Lower lobe of right lung (tissue), 2 donors: Measurements from ENCODE around the gene GALNS. TPM values are rescaled to one million over a fixed set of nuclear protein-coding genes. Genes with fewer than 3 reads are reported as not detected.

Source experiments
- ATAC-seq, 2 donors: fragments of 200-7000 bp; cut with Tn5 transposase; one replicate each; pipeline ENCODE4 v1.9.1; 2020 to 2022; ENCODE audit warnings: mild to moderate bottlenecking in 2 of 2, moderate library complexity in 2 of 2
- DNase-seq: peaks from one replicate; pipeline ENCODE4 v3.0.0-alpha.2; 2020
- H3K27ac ChIP-seq: fragments of 200-600 bp; one replicate; pipeline ENCODE4 v1.8.0; 2022
- H3K27me3 ChIP-seq: fragments of 200-600 bp; one replicate; pipeline ENCODE4 v1.8.0; 2022; ENCODE audit warnings: low read depth
- H3K36me3 ChIP-seq: fragments of 200-600 bp; one replicate; pipeline ENCODE4 v1.8.0; 2022; ENCODE audit warnings: mild to moderate bottlenecking
- H3K4me1 ChIP-seq: fragments of 200-600 bp; one replicate; pipeline ENCODE4 v1.8.0; 2022
- H3K4me3 ChIP-seq: fragments of 200-600 bp; one replicate; pipeline ENCODE4 v1.8.0; 2022; ENCODE audit warnings: mild to moderate bottlenecking
- H3K9me3 ChIP-seq: fragments of 200-600 bp; one replicate; pipeline ENCODE4 v1.8.0; 2022
- intact Hi-C: fragments of 100-400 bp; cut with DNase I; formaldehyde crosslinking; loops from one replicate; pipeline ENCODE4 v1.11.0; 2022
- total RNA-seq: library from RNA; stranded (reverse); fragmentation: NEBNext Ultra II Directional; extraction: Animal tissue kit (Norgen Biotek cat#: 25700); gene quantifications from one replicate; pipeline ENCODE4 v1.2.1, GENCODE V29; 2021
- TF ChIP-seq, protein P1 (sequence below): fragments of 200-600 bp; IDR thresholded peaks from one replicate; pipeline ENCODE4 v1.8.0; 2022; ENCODE audit warnings: antibody characterized with exemption, mild to moderate bottlenecking
- donor health status: DM: no; HTN: yes; CAD: no; lungs with severe emphysema.

GALNS gene
- total RNA-seq, 1 donor from 2014 or later, result 48.5 TPM

DNA sequence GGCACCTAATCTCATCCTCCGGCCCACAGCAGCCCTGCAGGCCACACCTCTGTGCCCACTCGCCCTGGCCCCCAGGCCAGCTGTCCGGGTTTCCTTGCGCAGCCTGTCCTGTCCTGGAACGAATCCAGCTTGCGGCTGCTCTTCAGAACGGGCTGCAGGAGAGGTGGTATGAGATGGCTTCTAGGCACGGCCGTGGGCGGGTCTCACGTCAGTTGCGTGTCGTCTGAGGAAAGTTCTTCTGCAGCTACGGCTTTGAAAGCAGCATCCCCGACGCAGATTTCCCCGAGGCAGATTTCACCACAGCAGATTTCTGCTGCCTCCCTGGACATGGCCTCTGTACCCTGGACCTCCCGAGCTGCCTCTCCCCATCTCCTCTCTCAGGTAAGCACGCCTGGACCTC lies 18.2 kb downstream of the GALNS start:
- DNase-seq (no peak), ATAC-seq (no peak)
- Histone ChIP-seq H3K4me1 (no peaks in the 10 kb centered on the region), H3K4me3 (no peak overlapping the region), H3K36me3 (peaks cover 53% of the 10 kb centered on the region), H3K9me3 (no peaks in the 10 kb centered on the region), H3K27ac (no peak overlapping the region), H3K27me3 (no peaks in the 10 kb centered on the region)
- intact Hi-C loops, result no loop called here
- TF ChIP-seq, protein P1, sequence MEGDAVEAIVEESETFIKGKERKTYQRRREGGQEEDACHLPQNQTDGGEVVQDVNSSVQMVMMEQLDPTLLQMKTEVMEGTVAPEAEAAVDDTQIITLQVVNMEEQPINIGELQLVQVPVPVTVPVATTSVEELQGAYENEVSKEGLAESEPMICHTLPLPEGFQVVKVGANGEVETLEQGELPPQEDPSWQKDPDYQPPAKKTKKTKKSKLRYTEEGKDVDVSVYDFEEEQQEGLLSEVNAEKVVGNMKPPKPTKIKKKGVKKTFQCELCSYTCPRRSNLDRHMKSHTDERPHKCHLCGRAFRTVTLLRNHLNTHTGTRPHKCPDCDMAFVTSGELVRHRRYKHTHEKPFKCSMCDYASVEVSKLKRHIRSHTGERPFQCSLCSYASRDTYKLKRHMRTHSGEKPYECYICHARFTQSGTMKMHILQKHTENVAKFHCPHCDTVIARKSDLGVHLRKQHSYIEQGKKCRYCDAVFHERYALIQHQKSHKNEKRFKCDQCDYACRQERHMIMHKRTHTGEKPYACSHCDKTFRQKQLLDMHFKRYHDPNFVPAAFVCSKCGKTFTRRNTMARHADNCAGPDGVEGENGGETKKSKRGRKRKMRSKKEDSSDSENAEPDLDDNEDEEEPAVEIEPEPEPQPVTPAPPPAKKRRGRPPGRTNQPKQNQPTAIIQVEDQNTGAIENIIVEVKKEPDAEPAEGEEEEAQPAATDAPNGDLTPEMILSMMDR, result no peak

DNA sequence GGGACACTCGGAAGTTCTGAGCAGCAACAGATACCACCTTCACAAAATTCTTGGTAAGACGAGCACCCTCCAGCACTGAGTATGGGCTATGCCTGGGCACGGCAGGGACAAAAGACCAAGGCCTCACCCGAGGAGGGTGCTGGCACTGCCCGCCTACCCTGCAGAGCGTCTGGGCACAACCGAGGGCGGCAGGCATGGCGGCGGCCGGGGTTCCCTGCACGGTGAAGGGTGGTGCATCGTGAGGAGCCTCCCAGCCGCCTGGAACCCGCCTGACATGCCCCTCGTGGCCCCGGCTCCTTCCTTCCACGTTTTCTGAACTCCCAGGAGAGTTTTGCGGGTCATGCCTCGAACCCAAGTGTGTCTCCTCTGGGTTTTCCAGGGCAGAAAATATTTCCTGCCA lies 18.9 kb downstream of the GALNS start:
- no peaks in the 10 kb centered on the region for H3K27me3 ChIP-seq
- H3K36me3 ChIP-seq, result peaks cover 49% of the 10 kb centered on the region
- intact Hi-C loops, result no loop called here
- H3K4me1 ChIP-seq, result no peaks in the 10 kb centered on the region
- DNase-seq, result no peak
- TF ChIP-seq, protein P1, result no peak
- no peak overlapping the region for H3K4me3 ChIP-seq
- no peaks in the 10 kb centered on the region for H3K9me3 ChIP-seq
- H3K27ac ChIP-seq, result no peak overlapping the region
- no peak for ATAC-seq

DNA sequence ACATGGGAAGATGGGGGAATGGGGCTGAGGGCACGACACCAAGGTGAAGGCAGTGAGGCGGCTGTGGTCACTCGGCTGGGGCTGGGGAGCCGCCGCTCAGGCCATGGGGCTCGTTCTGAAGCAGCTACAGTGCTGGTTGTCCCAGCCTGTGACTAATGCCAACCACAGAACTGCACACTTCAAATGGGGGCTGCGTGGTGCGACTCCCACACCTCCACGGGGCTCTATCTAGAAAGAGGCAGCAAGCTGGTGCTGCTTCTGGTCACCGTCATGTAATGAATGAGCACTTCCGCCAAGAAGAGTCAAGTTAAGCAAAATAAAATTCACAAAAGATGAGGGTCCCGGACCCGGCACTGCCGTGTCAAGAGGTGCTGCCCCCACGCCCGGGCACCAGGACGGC lies 20.0 kb downstream of the GALNS start:
- no peak overlapping the region for H3K27ac ChIP-seq
- peaks cover 42% of the 10 kb centered on the region for H3K36me3 ChIP-seq

DNA sequence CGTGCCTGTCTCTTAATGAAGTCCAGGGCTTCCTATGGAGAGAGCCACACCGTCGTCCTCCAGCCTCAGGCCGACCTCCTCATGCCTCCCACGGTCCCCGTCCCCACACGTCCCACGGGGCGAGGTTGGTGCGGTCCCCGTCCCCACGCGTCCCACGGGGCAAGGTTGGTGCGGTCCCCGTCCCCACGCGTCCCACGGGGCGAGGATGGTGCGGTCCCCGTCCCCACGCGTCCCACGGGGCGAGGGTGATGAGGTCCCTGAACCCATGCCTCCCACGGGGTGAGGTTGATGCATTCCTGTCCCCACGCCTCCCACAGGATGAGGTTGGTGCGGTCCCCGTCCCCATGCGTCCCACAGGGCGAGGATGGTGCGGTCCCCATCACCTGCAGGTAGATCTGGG lies 20.9 kb downstream of the GALNS start:
- H3K36me3 ChIP-seq, result peaks cover 38% of the 10 kb centered on the region
- H3K27me3 ChIP-seq, result no peaks in the 10 kb centered on the region
- intact Hi-C loops, result no loop called here
- DNase-seq, result no peak
- no peak overlapping the region for H3K27ac ChIP-seq
- TF ChIP-seq, protein P1, result no peak
- ATAC-seq, result no peak
- H3K4me3 ChIP-seq, result no peak overlapping the region
- H3K9me3 ChIP-seq, result no peaks in the 10 kb centered on the region
- no peaks in the 10 kb centered on the region for H3K4me1 ChIP-seq

More for the DNA sequence above, 20.0 kb downstream of the GALNS start:
- TF ChIP-seq, protein P1, result no peak
- intact Hi-C loops, result no loop called here
- DNase-seq (no peak), ATAC-seq (no peak)
- Histone ChIP-seq H3K4me1 (no peaks in the 10 kb centered on the region), H3K27me3 (no peaks in the 10 kb centered on the region), H3K4me3 (no peak overlapping the region), H3K9me3 (no peaks in the 10 kb centered on the region)

DNA sequence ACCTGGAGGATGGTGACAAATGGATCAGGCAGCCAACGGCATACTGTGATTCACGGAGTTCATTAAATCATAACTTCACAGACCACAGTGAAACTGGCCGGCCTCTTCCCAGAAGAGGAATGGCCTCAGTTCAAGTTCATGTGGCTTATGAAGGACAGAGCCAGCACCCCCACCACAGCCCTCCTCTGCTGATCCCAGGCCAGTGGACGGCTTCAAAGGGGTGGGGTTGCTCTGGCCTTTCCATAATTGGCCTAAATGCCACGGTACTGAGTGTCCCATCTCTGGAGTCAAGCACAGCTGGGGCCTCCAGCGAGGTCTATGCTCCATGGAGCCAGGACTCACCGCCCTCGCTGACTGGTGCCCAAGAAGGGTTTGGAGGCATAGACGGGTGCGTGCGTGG lies 21.4 kb downstream of the GALNS start:
- Histone ChIP-seq H3K27me3 (no peaks in the 10 kb centered on the region), H3K9me3 (no peaks in the 10 kb centered on the region), H3K4me3 (no peak overlapping the region), H3K27ac (no peak overlapping the region), H3K4me1 (no peaks in the 10 kb centered on the region), H3K36me3 (peaks cover 34% of the 10 kb centered on the region)
- ATAC-seq (no peak), DNase-seq (no peak)
- intact Hi-C loops, result no loop called here
- TF ChIP-seq, protein P1, result no peak

DNA sequence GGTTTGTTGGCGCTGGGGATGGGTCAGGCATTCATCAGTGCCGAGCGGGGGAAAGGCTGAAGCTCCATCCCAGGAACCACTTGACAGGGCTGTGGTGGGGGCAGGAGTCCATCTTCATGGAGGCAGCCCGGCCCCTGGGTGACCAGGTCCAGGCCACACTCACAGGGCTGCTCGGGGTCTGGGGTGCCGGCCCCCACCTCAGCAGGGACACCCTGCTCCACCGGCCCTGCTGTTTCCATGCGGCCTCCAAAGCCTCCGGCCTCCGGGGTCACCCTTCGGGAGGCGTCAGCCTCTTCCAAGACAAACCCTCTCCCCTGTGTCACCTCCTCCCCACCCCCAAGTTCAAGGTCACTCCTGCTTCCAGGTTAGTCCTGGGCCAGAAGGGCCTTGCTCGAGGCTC lies 22.1 kb downstream of the GALNS start:
- TF ChIP-seq, protein P1, result no peak
- no peak for DNase-seq

More for the DNA sequence above, 22.1 kb downstream of the GALNS start:
- intact Hi-C loops, result no loop called here
- no peak overlapping the region for H3K4me3 ChIP-seq
- peaks cover 27% of the 10 kb centered on the region for H3K36me3 ChIP-seq
- H3K4me1 ChIP-seq, result no peaks in the 10 kb centered on the region
- no peaks in the 10 kb centered on the region for H3K27me3 ChIP-seq
- no peaks in the 10 kb centered on the region for H3K9me3 ChIP-seq
- no peak for ATAC-seq
- no peak overlapping the region for H3K27ac ChIP-seq
